K562 (cell line): ENCODE data around the gene UTP20. TPM values are rescaled to one million over a fixed set of nuclear protein-coding genes. Genes with fewer than 3 reads are reported as not detected.

Experiments used
- AFF1 ChIP-seq, 2 experiments: fragments of 450-650 bp; IDR thresholded peaks; 2 replicates each; pipeline ENCODE4 v1.6.1; 2018; ENCODE audit warnings: mild to moderate bottlenecking in 2 of 2, low read depth in 1 of 2; ENCODE audit not compliant: partially characterized antibody in 2 of 2
- ARHGAP35 ChIP-seq: fragments of 450-650 bp; IDR thresholded peaks from 2 replicates; pipeline ENCODE4 v1.6.1; 2018; ENCODE audit not compliant: partially characterized antibody
- BRD4 ChIP-seq: fragments of 200-600 bp; sonication (generic); IDR thresholded peaks from 2 replicates; pipeline ENCODE4 v1.6.1; 2017; ENCODE audit warnings: inconsistent platforms
- FIP1L1 ChIP-seq: fragments of 200-400 bp; formaldehyde crosslinking; IDR thresholded peaks from 2 replicates; pipeline ENCODE4 v1.6.1; 2018; ENCODE audit warnings: mild to moderate bottlenecking, low read depth, low read length; ENCODE audit not compliant: poor library complexity, severe bottlenecking
- HMG20A ChIP-seq: fragments of 450-650 bp; formaldehyde crosslinking; conservative IDR thresholded peaks from 2 replicates; pipeline ENCODE4 v1.4.0; 2020; ENCODE audit warnings: mild to moderate bottlenecking, mixed read lengths
- MLX ChIP-seq, 2 experiments: fragments of 450-650 bp in 1 of 2; sonication (generic) in 1 of 2; formaldehyde crosslinking; conservative IDR thresholded peaks; 2 replicates each; pipeline versions ENCODE4 v1.4.0 to v1.8.1; 2020 to 2022; ENCODE audit warnings: mild to moderate bottlenecking in 1 of 2, missing genetic modification reagents in 1 of 2
- NFE2L1 ChIP-seq: fragments of 450-650 bp; IDR thresholded peaks from 2 replicates; pipeline ENCODE4 v1.6.1; 2016; ENCODE audit warnings: missing genetic modification characterization, low read depth, mild to moderate bottlenecking, missing compliant biosample characterization, moderate library complexity, borderline replicate concordance
- SREBF2 ChIP-seq: sonication (generic); formaldehyde crosslinking; IDR thresholded peaks from 2 replicates; pipeline ENCODE4 v1.4.0; 2020; ENCODE audit warnings: mild to moderate bottlenecking, missing genetic modification reagents
- THAP12 ChIP-seq: fragments of 250-450 bp; sonication (Bioruptor Pico); IDR thresholded peaks from 2 replicates; pipeline ENCODE4 v1.9.0; 2021; ENCODE audit warnings: mild to moderate bottlenecking, inconsistent platforms
- YY1 ChIP-seq, 3 experiments: IDR thresholded peaks; 2 replicates each; pipeline ENCODE4 v1.6.1; 2011; ENCODE audit warnings: low read length in 2 of 3, mild to moderate bottlenecking in 2 of 3, moderate library complexity in 2 of 3, borderline replicate concordance in 1 of 3, control low read depth in 1 of 3, low read depth in 1 of 3; ENCODE audit not compliant: insufficient read depth in 3 of 3, insufficient replicate concordance in 2 of 3, control insufficient read depth in 1 of 3, insufficient read length in 1 of 3; ENCODE audit errors: extremely low read depth in 1 of 3
- ZBTB34 ChIP-seq: fragments of 250-450 bp; sonication (Bioruptor Pico); IDR thresholded peaks from 2 replicates; pipeline ENCODE4 v1.8.0; 2021; ENCODE audit warnings: mild to moderate bottlenecking, moderate library complexity
- ZBTB7A ChIP-seq: IDR thresholded peaks from 2 replicates; pipeline ENCODE4 v1.6.1; 2011; ENCODE audit warnings: low read depth, mild to moderate bottlenecking, low read length, moderate library complexity, borderline replicate concordance; ENCODE audit not compliant: control insufficient read depth
- ZNF583 ChIP-seq: fragments of 250-450 bp; sonication (Bioruptor Pico); IDR thresholded peaks from 2 replicates; pipeline ENCODE4 v1.4.0; 2020
- ZNF764 ChIP-seq: fragments of 250-450 bp; sonication (Bioruptor Pico); IDR thresholded peaks from 2 replicates; pipeline ENCODE4 v1.4.0; 2020; ENCODE audit warnings: low read depth, mild to moderate bottlenecking, moderate library complexity
- polyA plus RNA-seq, 8 experiments: library from polyadenylated mRNA; depleted of rRNA in 4 of 8; stranded (reverse) in 5 of 8; unstranded in 3 of 8; fragments of >200 nt; fragmentation: Nextera tagmentation in 2 of 8; fragmentation: Illumina TruSeq in 1 of 8; extraction: Ambion mirVana in 2 of 8; extraction: Trizol in 1 of 8; gene quantifications; 2 replicates each; pipeline versions ENCODE4 v1.2.1 to v1.2.3, GENCODE V29; 2011 to 2014; ENCODE audit warnings: inconsistent platforms in 1 of 8, missing spikeins in 1 of 8
- total RNA-seq, 7 experiments: library from RNA; depleted of rRNA in 6 of 7; stranded (reverse); fragments of >200 nt in 6 of 7; fragmentation: Illumina TruSeq in 2 of 7; extraction: Trizol in 2 of 7; gene quantifications; 2 replicates each; pipeline versions ENCODE4 v1.2.1 to v1.2.3, GENCODE V29; 2011 to 2021; ENCODE audit warnings: low replicate concordance in 1 of 7

Gene UTP20
- total and polyA plus RNA-seq, 9 of the 15 experiments (the other 6 are each of a cell fraction or from before 2014, with no cell fraction given): 4.3 to 41.3 (median 20.7) TPM

GRCh38 chr12:101280006-101280505, at the start of gene UTP20 (continued):
- peak; percentile 97 to 100 (median 99) for TF ChIP-seq YY1 (IDR thresholded peaks at IDR 0.05; ENCODE audit: borderline replicate concordance in 1 of 3, control insufficient read depth in 1 of 3, extremely low read depth in 1 of 3, insufficient read depth in 3 of 3, insufficient read length in 1 of 3, insufficient replicate concordance in 2 of 3, low read depth in 1 of 3, low read length in 2 of 3)
- no peak for TF ChIP-seq ZBTB34 (CRISPR knock-in tag)
- peak; percentile 51; the same call in 1 of the 2 replicates for TF ChIP-seq THAP12
- no peak for TF ChIP-seq BRD4
- peak in 1 of 2 experiments; percentile 36 for TF ChIP-seq AFF1 (IDR thresholded peaks at IDR 0.05; ENCODE audit: low read depth in 1 of 2, partially characterized antibody in 2 of 2)
- TF ChIP-seq ZBTB7A: no peak
- TF ChIP-seq HMG20A (CRISPR knock-in tag): no peak
- TF ChIP-seq MLX (CRISPR knock-in tag; conservative IDR thresholded peaks at IDR 0.05): no peak
- TF ChIP-seq NFE2L1: no peak
- no peak for TF ChIP-seq FIP1L1
- no peak for TF ChIP-seq SREBF2 (CRISPR knock-in tag)
- no peak for TF ChIP-seq ZNF583 (CRISPR knock-in tag)
- no peak for TF ChIP-seq ARHGAP35
- no peak for TF ChIP-seq ZNF764 (CRISPR knock-in tag)
